GM18526 (cell line): ENCODE measurements around the gene CFAP99.
A peak's percentile ranks its signal among the peaks of the same experiment; 100 is the strongest.

ENCODE experiments used
- POLR2A ChIP-seq: IDR thresholded peaks from 3 replicates; pipeline ENCODE4 v1.6.1; 2011; ENCODE audit not compliant: insufficient read length; ENCODE audit errors: extremely low read depth

Gene CFAP99

DNA sequence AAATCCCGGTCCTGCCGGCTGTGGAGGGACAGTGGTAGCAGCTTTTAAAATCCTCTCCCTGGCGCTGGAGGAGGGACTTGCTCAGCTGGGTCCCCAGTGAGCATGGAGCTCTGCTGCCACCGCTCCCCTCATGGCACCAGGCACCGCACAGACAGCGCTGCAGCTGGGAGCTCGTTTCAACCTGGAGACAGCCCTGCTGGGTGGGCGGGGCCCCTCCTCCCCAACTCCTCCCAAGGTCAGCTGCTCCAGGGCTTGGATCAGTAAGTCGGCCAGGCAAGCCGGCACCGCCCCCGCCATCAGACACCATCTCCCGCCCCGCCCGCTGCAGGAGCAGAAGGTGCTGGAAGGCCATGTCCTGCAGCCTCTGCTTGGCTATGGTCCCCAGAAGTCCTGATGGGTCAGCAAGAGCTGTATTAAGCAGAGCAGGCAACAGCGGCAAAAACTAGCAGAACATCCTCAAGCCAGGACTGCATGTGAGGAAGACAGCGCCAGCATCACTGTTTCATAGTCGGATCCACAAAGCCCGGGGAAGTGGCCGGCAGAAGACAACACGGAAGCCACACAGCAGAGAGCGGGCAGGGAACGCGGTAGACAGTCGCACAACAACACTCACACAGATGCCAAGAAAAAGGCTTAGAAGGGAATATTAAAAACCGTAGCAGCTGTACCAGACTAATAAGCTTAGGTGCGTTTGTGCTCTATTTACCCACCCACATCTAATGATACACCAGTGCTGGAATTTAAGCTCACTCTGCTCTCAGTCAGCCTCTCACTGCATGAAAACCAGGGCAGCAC, 16.5 kb upstream of the CFAP99 start:
- TF ChIP-seq POLR2A = no peak

DNA sequence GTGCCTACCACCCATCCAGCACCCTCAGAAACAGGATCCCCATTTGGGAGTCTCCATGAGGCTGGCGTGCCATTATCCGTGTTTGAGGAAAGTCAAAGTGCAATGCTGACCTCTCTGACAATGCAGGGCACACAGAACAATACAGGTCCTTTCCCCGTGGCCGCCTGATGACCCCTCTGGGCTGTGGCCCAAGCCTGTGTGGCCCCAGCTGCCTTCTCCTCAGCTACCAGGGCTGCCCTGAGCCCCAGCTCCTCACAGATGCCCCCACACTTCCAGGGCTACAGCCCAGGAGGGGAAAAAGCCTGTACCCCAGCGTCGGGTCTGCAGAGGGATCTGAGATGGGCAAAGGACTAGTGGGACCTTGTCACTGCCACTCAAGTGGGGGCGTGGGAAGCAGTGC, 15.8 kb upstream of the CFAP99 start:
- no peak for TF ChIP-seq POLR2A

DNA sequence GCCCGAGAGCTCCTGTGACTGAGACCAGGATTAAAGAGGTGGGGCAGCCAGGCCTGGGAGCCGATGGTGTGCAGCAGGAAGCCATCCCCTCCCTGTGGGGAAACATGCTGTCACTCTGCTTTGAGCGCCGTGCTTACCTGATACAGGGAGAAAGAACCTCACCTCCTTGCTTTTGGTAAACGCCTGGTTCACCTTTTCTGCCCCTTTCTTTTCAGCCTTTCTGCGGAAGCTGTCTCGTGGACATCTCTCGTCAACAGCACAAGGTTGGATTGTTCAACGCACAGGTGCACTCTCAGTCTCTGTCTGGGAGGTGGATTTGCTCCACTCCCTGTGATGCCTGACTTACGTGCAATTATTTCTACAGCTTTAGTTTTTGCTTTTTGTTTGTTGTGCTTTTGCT, 12.3 kb upstream of the CFAP99 start:
- TF ChIP-seq POLR2A = no peak

- TF ChIP-seq POLR2A = no peak
These were observed 11.8 kb upstream of the CFAP99 start for GRCh38 chr4:2406920-2407319.

- TF ChIP-seq POLR2A = no peak
These were observed 10.8 kb upstream of the CFAP99 start for GRCh38 chr4:2407991-2408342.

- no peak for TF ChIP-seq POLR2A
These were observed 10.3 kb upstream of the CFAP99 start for GRCh38 chr4:2408401-2408958.

GRCh38 chr4:2408976-2409375, 9.8 kb upstream of the CFAP99 start:
- TF ChIP-seq POLR2A = no peak

DNA sequence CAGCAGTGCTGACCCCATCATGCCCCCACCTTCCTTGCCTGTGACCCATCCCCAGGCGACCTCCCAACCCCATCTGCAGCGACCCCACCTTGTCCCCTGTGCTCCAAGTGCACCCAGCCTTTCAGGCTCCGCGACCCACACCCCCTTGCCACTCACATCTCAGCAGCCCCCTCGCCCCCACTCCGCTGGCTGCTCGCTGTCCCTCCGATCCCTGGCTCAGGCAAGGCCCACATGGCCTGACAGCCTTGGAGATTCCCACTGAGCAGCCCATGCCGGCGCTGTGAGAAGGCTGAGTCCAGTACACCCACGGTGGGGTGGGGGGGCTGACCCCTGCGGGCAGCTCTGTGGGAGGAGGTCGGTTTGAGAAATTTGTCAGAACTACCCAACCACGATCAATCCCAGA, 9.4 kb upstream of the CFAP99 start:
- no peak for TF ChIP-seq POLR2A

- no peak for TF ChIP-seq POLR2A
These were observed 6.8 kb upstream of the CFAP99 start for GRCh38 chr4:2411786-2412510.

DNA sequence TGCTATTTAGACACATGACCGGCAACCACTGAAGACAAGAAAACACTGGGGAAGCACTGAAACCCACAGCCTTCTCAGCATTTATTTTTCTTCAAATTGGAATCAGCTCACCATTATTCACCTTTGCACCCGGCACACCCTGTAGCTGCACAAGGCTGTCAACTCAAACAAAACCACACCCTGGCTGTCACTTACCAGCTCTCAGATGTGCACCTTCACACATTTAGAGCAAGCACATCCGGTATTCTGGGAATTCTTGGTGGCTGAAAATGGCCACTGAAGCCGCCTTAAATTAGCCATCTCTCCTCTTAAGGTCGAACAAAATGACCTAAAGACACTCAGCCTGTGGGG, 6.2 kb upstream of the CFAP99 start:
- TF ChIP-seq POLR2A = no peak

DNA sequence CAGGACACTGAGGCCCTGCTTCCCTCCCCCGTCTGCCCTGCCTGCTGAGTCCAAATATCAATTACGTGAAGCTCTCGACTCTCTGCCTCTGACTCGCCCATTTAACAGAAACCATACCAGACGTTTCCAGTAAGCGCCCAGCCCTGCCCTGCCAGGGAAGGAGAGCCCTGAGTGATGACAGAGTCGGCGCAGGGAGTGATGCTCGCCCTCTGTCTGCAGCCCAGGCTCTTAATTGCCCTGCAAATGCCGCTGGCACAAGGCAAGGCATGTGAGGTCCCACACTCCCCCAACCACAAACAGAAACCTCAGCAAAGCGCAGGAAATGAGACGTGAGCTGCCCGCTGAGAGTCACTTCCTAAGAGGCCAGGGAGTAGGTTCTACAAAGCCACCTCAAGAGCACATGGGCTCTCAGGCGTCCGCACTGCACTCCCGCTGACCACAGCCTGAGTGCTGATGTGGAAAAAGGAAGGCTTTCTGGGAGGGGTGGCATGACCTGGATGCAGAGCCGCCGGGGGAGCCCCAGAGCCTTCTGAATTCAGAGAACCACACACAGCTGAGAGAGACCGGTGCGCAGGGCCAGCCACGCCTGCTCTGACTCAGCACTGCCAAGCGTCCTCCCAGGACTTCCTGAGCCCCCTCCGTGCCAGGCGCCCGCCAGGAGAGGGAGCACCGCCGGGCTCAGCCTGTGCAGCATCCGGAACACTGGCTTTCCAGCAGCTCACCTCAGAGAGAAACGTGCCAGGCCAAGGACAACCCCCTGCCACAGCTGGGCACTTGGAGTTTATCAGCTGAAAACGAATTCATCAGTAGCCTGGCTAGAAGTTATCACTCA, 5.7 kb upstream of the CFAP99 start:
- TF ChIP-seq POLR2A = peak; percentile 66

DNA sequence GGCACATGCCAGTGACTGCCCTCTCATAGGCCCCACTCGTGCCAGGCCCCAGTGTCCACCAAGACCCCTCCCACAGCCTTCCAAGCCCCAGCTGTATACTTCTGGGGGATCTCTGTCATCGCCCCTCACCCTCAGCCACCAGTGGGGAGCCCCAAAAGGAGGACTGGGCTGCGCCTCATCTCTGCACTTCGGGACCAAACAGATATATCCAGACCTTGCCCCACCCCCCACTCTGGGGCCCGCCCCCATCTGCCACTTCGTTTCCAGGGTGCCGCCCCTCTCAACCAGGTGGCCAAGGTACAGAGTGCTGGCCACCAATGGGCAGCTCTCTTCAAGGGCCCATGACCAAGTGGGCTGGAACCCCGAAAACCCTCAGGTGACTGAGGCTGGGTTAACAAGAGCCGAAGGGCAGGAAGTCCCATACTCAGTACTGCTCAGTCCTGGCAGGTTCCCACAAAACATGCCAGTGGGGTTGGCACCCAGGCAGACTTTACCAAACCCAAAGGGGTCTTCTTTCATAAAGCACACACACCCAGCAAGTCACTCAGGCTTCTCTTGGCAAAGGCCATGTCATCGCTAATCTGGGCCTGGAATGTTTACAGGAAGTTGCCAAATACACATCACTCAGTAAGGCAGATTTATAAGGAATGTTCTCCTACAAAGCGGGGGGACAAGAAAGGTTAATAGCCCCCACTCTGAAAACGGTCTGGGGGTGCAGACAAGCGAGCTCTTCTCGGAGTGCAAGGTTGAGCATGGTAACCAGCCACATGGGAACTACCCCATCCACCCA, 4.7 kb upstream of the CFAP99 start:
- no peak for TF ChIP-seq POLR2A

DNA sequence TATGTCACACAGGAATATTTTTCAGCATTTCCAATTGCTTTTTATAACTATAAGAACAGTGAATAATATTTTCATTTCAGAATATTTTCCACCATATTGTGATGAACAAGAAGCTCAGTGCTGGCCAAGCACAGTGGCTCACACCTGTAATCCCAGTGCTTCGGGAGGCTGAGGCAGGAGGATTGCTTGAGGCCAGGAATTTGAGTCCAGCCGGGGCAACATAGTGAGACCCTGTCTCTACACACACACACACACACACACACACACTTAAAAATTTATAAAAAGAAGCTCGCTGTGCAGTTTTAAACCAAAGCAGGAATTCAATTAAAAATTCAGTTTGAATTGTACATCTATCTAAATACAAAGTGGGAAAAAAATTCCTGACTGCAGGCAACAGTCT, 3.5 kb upstream of the CFAP99 start:
- no peak for TF ChIP-seq POLR2A

DNA sequence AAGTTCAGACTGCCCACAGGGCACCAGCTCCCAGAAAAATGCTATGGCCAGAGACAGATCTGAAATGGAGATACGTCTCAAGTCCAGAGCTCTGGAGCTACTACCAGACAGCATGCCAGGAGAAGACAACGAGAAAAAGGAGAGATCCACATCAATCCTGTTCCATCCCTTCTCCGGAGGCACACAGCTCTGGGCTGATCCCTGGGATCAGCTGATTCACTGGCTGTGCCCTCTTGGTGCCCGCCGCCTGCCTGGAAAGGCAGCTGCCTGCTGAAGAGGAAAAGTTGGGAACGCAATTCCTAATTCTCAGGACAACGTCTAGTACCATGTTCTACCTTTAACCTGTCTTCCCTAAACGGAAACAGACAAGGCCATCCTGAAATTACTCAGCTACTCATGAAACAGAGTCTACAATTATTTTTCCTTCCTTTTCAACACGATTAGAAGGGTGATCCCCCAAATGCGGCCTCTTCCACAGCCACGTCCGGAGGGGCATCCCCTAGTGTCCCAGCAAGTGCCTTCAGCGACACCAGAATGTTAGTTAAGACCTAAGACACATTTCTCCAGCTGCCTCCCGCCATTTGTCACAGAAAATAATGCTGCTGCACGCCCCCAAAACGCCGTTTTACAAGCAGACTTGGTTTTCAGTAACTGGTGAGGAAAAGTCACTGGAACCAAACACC, 2.7 kb upstream of the CFAP99 start:
- TF ChIP-seq POLR2A = no peak
